ENCODE measurements around the gene CEP112.

DNA sequence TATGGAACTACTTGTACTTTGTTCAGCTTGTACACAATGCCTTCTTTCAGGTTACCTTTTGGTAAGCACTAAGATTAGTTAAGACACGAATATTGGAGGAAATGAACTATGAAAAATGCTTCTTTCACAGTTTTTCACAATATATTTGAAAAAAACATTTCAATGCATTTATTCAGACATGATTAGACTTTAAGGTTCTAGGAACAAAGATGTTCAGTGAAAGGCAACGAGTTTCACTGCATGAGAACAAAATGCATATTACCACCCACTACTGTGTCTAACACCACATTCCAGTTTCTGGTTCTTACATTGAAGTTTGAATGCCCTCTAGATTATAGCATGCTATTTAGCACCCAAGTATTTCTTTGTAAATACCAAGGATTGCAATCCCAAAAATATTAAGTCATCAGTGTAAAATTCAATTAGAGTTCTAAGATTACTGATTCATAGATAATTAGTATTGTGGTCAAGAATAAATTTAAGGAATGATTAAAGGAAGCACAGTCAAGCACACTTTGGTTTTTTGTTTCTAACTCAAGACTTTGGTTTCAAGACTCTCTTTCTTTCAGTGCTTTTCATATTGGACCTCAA is 261.7 kb downstream of the CEP112 start:
- TF ChIP-seq, protein P1, sequence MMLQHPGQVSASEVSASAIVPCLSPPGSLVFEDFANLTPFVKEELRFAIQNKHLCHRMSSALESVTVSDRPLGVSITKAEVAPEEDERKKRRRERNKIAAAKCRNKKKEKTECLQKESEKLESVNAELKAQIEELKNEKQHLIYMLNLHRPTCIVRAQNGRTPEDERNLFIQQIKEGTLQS (IDR thresholded peaks at IDR 0.05): no peak
- TF ChIP-seq, protein P2, sequence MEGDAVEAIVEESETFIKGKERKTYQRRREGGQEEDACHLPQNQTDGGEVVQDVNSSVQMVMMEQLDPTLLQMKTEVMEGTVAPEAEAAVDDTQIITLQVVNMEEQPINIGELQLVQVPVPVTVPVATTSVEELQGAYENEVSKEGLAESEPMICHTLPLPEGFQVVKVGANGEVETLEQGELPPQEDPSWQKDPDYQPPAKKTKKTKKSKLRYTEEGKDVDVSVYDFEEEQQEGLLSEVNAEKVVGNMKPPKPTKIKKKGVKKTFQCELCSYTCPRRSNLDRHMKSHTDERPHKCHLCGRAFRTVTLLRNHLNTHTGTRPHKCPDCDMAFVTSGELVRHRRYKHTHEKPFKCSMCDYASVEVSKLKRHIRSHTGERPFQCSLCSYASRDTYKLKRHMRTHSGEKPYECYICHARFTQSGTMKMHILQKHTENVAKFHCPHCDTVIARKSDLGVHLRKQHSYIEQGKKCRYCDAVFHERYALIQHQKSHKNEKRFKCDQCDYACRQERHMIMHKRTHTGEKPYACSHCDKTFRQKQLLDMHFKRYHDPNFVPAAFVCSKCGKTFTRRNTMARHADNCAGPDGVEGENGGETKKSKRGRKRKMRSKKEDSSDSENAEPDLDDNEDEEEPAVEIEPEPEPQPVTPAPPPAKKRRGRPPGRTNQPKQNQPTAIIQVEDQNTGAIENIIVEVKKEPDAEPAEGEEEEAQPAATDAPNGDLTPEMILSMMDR (IDR thresholded peaks at IDR 0.05; ENCODE audit: low read depth, low read length, missing input control): no peak
- TF ChIP-seq JUND (IDR thresholded peaks at IDR 0.05) (no peak), TAF1 (conservative IDR thresholded peaks at IDR 0.05) (no peak)
- TF ChIP-seq, protein P3, sequence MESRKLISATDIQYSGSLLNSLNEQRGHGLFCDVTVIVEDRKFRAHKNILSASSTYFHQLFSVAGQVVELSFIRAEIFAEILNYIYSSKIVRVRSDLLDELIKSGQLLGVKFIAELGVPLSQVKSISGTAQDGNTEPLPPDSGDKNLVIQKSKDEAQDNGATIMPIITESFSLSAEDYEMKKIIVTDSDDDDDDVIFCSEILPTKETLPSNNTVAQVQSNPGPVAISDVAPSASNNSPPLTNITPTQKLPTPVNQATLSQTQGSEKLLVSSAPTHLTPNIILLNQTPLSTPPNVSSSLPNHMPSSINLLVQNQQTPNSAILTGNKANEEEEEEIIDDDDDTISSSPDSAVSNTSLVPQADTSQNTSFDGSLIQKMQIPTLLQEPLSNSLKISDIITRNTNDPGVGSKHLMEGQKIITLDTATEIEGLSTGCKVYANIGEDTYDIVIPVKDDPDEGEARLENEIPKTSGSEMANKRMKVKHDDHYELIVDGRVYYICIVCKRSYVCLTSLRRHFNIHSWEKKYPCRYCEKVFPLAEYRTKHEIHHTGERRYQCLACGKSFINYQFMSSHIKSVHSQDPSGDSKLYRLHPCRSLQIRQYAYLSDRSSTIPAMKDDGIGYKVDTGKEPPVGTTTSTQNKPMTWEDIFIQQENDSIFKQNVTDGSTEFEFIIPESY (IDR thresholded peaks at IDR 0.05): no peak

All from liver (tissue), 3 donors.